GM19193 (cell line): ENCODE data around the gene RASL10A.

Source experiments
- POLR2A ChIP-seq: IDR thresholded peaks from 4 replicates; pipeline ENCODE4 v1.6.1; 2011; ENCODE audit not compliant: insufficient read depth, insufficient read length; ENCODE audit errors: extremely low read depth

Gene RASL10A

DNA sequence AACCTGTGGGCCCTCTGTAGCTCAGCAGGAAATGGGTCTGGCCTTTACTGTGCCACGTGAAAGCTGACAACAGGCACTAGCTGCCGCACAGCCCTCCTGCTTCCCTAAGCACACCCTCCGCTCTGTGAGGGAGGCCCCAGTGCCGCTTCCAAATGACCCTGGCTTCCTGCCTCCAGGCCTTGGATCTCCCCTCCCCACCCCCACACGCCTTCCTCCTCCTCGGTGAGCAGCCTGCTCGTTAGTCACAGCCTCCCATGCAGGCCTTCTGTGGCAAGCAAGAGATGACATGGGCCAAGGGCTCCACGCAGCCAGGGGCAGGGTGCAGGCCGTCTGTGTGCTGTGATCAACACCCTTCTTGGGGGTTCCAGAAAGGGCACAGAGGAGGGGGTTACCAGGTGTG, 15.3 kb upstream of the RASL10A start:
- TF ChIP-seq POLR2A, result no peak

GRCh38 chr22:29330291-29330690, 14.8 kb upstream of the RASL10A start:
- no peak for TF ChIP-seq POLR2A

GRCh38 chr22:29329581-29329980, 14.1 kb upstream of the RASL10A start:
- TF ChIP-seq POLR2A, result no peak

GRCh38 chr22:29328566-29329500, 13.3 kb upstream of the RASL10A start:
- no peak for TF ChIP-seq POLR2A

GRCh38 chr22:29328055-29328454, 12.6 kb upstream of the RASL10A start:
- no peak for TF ChIP-seq POLR2A

GRCh38 chr22:29327089-29327764, 11.7 kb upstream of the RASL10A start:
- no peak for TF ChIP-seq POLR2A

DNA sequence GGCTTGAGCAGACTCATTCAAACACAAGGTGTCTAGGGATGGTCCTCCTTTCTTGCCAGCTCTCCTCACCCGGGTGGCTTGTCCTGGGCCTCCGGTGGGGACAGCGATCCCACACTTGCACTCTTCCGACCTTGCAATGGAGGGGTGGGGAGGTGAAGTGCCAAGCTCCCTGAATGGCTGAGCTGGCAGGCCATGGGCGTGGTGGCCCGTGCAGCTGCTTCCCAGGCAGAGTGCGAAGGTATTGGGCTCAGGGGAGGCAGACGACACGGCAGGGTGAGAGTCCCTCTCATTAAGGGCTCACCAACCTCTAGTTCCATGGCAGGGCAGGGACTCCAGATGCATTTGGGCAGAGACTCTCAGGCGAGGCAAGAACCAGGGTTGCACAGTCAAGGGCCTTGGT, 11.0 kb upstream of the RASL10A start:
- TF ChIP-seq POLR2A, result no peak

DNA sequence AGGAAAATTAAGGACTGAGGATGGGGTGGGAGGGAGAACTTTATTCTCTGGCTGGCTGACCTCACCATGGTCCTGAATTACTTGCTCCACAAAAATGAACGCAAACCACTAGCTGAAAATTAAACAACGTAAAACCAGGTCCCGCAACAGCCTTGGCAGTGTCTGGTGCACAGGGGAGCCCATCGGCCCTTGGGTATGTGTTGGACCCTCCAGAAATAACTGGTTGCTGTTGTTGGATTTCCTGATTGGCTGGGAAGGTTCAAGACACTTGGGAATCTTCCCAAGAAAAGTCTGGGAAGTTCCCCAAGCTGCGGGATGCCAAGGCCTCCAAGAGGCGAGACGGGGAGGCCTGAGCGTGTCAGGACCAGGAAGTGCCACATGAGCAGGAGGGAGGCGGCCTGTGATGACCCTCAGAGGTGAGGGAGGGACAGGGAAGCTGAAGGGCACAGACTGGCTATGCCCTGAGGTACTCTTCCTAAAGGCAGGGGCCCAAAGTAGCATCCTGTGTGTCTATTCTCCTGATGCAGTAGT, 10.4 kb upstream of the RASL10A start:
- no peak for TF ChIP-seq POLR2A

DNA sequence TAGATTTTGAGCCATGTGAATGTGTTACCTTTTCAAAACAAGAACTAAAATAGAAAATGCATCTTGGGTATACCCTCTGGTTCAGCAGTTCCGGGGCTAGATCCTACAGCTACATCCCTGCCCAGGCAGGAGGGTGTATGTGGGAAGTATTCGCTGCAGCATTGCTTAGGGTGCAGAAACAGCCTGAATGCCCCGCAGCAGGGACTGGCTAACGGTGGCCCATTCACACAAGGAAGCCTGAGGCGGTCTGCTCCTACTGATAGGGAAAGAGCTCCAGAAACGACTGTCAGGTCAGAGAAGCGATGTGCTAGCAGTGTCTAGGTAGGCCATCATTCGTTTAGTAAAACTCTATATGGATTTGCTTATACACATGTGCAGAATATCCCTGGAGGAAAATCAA, 9.9 kb upstream of the RASL10A start:
- TF ChIP-seq POLR2A, result no peak

DNA sequence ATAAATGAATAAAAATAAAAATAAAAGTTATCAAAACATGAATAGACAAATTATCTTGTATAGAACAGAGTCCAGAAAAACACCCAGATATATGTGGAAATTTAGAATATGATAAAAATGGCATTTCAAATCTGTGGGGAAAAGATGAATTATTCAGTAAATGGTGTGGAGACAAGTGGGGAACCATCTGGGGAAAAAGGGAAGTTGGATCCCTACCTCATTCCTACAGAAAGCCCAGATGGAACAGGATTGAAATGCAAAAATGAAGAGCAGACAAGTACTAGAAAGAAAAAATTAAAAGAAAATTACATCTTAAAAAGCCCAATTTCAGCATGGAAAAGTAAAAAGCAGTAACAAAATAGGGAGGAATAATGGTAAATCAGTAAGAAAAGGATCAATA, 8.1 kb upstream of the RASL10A start:
- TF ChIP-seq POLR2A, result no peak

- TF ChIP-seq POLR2A, result no peak
Measured at GRCh38 chr22:29320546-29320945, 5.0 kb upstream of the RASL10A start.

GRCh38 chr22:29319072-29319471, 3.6 kb upstream of the RASL10A start:
- TF ChIP-seq POLR2A, result no peak

DNA sequence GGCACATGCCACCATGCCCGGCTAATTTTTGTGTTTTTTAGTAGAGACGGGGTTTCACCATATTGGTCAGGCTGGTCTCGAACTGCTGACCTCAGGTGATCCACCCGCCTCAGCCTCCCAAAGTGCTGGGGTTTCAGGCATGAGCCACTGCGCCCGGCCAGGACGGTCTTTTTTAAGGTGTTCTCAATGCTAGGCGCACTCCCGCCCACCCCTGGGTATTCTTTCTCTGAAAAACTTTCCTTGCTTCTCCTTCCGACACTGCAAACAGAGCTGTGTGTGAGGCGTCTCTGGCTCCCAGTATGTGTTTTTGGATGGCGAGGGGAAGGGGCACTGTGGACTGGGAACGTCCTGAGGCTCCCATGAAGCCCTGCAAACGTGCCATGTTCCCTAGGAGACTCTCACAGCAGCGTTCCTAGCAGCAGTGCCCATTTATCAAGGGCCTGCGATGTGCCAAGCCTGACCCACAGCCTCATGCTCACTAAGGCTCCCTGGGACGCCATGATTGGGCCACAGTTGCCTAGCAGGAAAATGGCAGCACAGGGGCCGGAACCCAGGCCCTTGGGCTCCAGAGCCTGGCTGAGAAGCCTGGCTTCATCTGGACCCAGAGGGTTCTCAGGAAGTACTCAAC, 2.4 kb upstream of the RASL10A start:
- TF ChIP-seq POLR2A, result no peak

DNA sequence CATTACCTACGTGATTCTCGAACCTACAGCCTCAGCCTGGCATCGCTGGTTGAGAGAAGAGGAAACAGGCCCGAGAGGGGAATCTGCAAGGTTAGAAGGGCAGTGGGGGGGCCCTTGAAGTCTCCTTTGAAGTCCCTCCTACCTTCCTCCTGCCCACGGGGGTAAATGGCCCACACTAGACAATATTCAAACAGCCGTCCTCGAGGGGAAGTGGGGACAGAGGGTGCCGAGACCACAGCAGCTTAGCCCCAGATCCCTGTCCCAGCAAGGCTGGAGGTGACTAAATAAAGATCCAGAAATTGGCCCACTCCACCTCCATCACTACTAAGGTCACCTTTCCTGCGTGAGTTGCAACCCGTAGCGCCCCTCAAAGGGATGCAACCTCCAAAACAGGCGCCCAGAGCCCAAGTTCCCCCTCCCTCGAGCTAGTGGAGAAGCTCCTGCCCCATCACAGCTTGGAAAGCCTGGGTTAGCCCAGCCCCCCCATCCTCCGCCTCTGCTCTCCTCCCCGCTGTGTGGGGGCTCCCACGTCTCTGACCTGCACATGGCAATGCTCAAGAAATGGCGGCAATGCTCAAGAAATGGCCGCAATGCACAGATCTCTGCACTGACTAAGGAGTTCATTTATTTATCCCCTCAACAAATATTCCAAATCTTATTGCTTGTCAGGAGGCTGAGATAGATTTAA, 788 bp upstream of the RASL10A start:
- TF ChIP-seq POLR2A, result no peak
